ENCODE measurements around the gene MAML2.

MAML2 gene

GRCh38 chr11:96036863-96037262 lies 306.1 kb downstream of the MAML2 start:
- Mint-ChIP-seq H3K4me1 (ENCODE audit: low read depth) (peaks cover 53% of the 10 kb centered on the region), H3K27ac (no peak overlapping the region), H3K36me3 (ENCODE audit: low read depth) (peaks cover 61% of the 10 kb centered on the region), H3K9me3 (no peaks in the 10 kb centered on the region), H3K4me3 (no peak overlapping the region), H3K27me3 (no peaks in the 10 kb centered on the region)
- DNase-seq, result no peak

DNA sequence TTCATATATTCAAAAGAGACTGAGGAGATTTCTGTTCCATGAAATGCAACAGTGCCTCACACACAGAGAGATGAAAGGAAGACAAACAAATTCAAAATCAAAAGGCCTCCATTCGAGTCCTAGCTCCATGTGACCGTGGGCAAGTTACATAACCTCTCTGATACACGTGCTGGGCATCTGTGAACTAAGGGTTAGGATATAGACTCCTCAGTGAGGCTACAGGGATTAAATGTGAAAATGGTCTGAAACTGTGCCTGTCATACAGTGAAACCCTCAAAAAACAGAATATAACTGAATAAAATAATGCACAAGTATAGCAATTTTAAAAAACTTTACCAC lies 307.3 kb downstream of the MAML2 start:
- no peak overlapping the region for H3K4me3 Mint-ChIP-seq
- H3K9me3 Mint-ChIP-seq, result no peaks in the 10 kb centered on the region
- no peak overlapping the region for H3K27ac Mint-ChIP-seq
- no peaks in the 10 kb centered on the region for H3K27me3 Mint-ChIP-seq
- H3K36me3 Mint-ChIP-seq (ENCODE audit: low read depth), result peaks cover 56% of the 10 kb centered on the region
- H3K4me1 Mint-ChIP-seq (ENCODE audit: low read depth), result peaks cover 50% of the 10 kb centered on the region
- DNase-seq, result no peak

DNA sequence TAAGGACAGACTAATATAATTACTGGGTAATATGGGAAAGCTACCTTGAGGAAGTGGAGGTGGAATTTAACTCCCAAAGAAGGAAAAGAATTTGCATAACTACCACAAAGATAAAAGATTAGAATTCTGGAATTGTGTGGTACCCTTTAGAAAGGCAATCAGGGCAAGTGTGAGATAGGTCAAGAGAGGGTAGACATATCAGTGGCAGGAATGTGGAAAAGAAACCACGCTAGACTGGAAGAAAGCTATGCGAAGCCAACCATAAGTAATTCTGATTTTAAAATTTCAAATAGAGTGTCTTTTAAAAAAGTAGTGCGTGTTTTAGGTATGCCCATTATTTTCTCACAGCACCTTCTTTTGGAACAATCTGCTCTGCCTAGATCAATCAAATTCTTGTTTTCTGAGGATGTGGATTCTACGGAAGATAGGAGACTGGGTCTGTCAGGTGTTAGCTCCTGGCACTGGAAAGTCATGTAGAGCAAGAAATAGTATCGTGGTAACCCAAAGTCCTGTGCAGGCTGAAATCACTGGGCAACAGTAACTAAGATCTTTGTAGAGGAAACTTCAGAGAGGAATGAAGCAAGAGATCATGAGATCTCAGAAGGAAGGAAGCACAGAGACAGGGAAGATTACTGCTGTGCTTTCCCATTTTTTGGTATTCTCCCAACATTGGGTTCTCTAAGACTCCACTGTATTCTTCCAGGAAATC lies 307.8 kb downstream of the MAML2 start:
- no peak overlapping the region for H3K4me3 Mint-ChIP-seq
- no peaks in the 10 kb centered on the region for H3K27me3 Mint-ChIP-seq
- peaks cover 54% of the 10 kb centered on the region for H3K4me1 Mint-ChIP-seq (ENCODE audit: low read depth)
- H3K9me3 Mint-ChIP-seq, result no peaks in the 10 kb centered on the region
- no peak for DNase-seq
- no peak overlapping the region for H3K27ac Mint-ChIP-seq
- peaks cover 59% of the 10 kb centered on the region for H3K36me3 Mint-ChIP-seq (ENCODE audit: low read depth)

- Mint-ChIP-seq H3K27ac (no peak overlapping the region), H3K27me3 (no peaks in the 10 kb centered on the region), H3K36me3 (ENCODE audit: low read depth) (peaks cover 69% of the 10 kb centered on the region), H3K4me1 (ENCODE audit: low read depth) (peaks cover 65% of the 10 kb centered on the region), H3K4me3 (no peak overlapping the region), H3K9me3 (no peaks in the 10 kb centered on the region)
- DNase-seq, result no peak
Measured at GRCh38 chr11:96033599-96033998, 309.4 kb downstream of the MAML2 start.

GRCh38 chr11:96033095-96033494 lies 309.9 kb downstream of the MAML2 start:
- Mint-ChIP-seq H3K36me3 (ENCODE audit: low read depth) (peaks cover 69% of the 10 kb centered on the region), H3K4me1 (ENCODE audit: low read depth) (peaks cover 65% of the 10 kb centered on the region), H3K4me3 (no peak overlapping the region), H3K27ac (no peak overlapping the region), H3K9me3 (no peaks in the 10 kb centered on the region), H3K27me3 (no peaks in the 10 kb centered on the region)
- no peak for DNase-seq

DNA sequence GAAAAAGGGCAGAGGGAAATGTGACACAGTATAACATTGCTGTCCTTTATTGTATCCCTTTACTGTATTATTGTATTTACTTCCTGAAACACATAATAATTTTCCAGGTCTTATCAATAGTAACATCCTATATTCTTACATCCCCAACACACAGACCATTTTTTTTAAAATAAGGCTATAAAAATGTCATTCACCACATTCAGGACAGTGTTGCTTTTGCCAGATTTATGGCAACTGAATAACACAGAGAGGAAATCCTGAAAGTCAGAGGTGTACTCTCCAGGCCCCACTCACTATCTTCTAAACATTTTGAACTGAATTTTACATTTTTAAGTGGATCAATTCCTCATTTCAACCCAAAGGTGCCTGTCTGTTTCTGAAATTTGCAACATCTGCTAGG lies 314.2 kb downstream of the MAML2 start:
- Mint-ChIP-seq H3K4me1 (ENCODE audit: low read depth) (peaks cover 66% of the 10 kb centered on the region), H3K27me3 (no peaks in the 10 kb centered on the region), H3K9me3 (no peaks in the 10 kb centered on the region), H3K27ac (no peak overlapping the region), H3K36me3 (ENCODE audit: low read depth) (peaks cover 44% of the 10 kb centered on the region), H3K4me3 (no peak overlapping the region)
- no peak for DNase-seq

- Mint-ChIP-seq H3K36me3 (ENCODE audit: low read depth) (peaks cover 41% of the 10 kb centered on the region), H3K9me3 (no peaks in the 10 kb centered on the region), H3K4me3 (no peak overlapping the region), H3K27ac (no peak overlapping the region), H3K27me3 (no peaks in the 10 kb centered on the region), H3K4me1 (ENCODE audit: low read depth) (peaks cover 71% of the 10 kb centered on the region)
- no peak for DNase-seq
Measured at GRCh38 chr11:96027021-96027420, 316.0 kb downstream of the MAML2 start.

DNA sequence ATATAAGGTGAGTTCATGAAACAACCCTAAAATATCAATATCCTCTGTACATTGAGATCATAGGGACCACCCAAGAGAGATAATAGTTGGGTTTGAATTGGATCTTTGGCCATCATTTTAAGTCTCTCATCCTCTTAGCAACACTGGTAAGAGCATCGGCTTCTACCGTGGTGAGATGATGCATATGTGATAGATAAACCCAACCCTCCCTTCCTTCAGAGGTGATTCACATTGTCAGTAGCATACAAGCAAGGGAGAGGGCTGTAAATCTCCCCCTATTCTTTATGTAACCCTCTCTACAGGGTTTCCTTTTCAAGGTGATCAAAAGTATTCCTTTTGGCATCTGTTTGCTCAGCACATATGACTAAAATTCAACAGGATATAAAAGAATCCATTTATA lies 316.7 kb downstream of the MAML2 start:
- Mint-ChIP-seq H3K9me3 (no peaks in the 10 kb centered on the region), H3K4me1 (ENCODE audit: low read depth) (peaks cover 72% of the 10 kb centered on the region), H3K27ac (no peak overlapping the region), H3K4me3 (no peak overlapping the region), H3K27me3 (no peaks in the 10 kb centered on the region), H3K36me3 (ENCODE audit: low read depth) (peaks cover 41% of the 10 kb centered on the region)
- no peak for DNase-seq

DNA sequence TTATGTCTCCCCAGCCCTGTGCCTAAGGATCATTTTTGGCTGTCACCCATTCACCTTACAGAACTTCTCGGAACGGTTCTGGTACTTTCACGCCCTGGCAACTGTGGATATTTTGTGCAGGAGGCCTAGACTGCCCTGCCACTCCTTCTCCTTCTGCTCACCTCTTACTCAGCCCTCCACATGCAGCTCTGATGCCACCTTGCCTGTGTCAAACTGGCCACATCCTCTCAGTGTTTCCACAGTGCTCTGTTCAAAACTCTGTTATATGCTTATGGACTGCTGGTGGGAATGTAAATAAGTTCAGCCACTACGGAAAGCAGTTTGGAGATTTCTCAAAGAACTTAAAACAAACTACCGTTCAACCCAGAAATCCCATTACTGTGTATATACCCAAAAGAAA lies 318.3 kb downstream of the MAML2 start:
- Mint-ChIP-seq H3K9me3 (no peaks in the 10 kb centered on the region), H3K4me1 (ENCODE audit: low read depth) (peaks cover 78% of the 10 kb centered on the region), H3K27me3 (no peaks in the 10 kb centered on the region), H3K27ac (peak overlapping the region; percentile 13), H3K4me3 (no peak overlapping the region), H3K36me3 (ENCODE audit: low read depth) (peaks cover 38% of the 10 kb centered on the region)
- no peak for DNase-seq

GRCh38 chr11:96023275-96023674 lies 319.7 kb downstream of the MAML2 start:
- no peaks in the 10 kb centered on the region for H3K9me3 Mint-ChIP-seq
- peak overlapping the region; percentile 73 for H3K27ac Mint-ChIP-seq
- no peak overlapping the region for H3K4me3 Mint-ChIP-seq
- no peak for DNase-seq
- H3K27me3 Mint-ChIP-seq, result no peaks in the 10 kb centered on the region
- peaks cover 28% of the 10 kb centered on the region for H3K36me3 Mint-ChIP-seq (ENCODE audit: low read depth)
- H3K4me1 Mint-ChIP-seq (ENCODE audit: low read depth), result peaks cover 70% of the 10 kb centered on the region

DNA sequence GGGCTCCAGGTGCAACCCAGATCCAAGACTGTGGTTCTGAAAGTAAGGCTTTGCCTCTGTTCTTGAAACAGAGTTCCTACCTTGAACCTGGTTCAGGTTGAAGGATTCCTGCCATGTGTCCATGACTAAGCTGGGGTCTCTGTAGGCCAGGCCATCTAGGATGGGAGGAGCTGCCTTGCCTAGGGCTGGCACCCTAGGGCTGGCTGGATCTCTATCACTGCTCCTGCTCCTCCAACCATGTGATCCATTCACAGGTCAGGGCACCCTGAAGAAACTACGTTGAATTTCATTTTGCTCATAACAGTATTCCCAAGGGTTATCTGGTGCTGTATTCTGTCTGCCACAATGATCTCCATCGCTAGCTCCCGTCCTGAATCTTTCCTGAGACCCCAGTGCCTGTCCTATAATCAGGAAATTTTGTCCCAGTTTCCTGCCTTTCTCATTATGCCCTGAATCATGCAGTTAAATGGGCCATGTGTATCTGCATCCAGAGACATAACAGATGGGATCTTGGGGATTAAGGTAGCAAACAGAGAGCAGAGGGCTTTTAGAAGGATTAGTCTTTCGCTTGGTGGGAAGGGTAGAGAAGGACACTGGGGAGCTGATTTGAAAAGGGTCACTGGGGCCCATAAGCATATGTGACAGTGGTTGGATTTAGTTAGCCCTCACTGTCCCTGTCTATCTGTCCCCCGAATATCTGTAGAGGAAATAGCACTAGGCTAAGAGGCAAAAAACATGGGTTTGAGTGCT lies 320.9 kb downstream of the MAML2 start:
- H3K4me3 Mint-ChIP-seq, result no peak overlapping the region
- H3K9me3 Mint-ChIP-seq, result no peaks in the 10 kb centered on the region
- peak overlapping the region; percentile 56 for H3K27ac Mint-ChIP-seq
- DNase-seq, result no peak
- H3K27me3 Mint-ChIP-seq, result no peaks in the 10 kb centered on the region
- peaks cover 63% of the 10 kb centered on the region for H3K4me1 Mint-ChIP-seq (ENCODE audit: low read depth)
- H3K36me3 Mint-ChIP-seq (ENCODE audit: low read depth), result peaks cover 21% of the 10 kb centered on the region

DNA sequence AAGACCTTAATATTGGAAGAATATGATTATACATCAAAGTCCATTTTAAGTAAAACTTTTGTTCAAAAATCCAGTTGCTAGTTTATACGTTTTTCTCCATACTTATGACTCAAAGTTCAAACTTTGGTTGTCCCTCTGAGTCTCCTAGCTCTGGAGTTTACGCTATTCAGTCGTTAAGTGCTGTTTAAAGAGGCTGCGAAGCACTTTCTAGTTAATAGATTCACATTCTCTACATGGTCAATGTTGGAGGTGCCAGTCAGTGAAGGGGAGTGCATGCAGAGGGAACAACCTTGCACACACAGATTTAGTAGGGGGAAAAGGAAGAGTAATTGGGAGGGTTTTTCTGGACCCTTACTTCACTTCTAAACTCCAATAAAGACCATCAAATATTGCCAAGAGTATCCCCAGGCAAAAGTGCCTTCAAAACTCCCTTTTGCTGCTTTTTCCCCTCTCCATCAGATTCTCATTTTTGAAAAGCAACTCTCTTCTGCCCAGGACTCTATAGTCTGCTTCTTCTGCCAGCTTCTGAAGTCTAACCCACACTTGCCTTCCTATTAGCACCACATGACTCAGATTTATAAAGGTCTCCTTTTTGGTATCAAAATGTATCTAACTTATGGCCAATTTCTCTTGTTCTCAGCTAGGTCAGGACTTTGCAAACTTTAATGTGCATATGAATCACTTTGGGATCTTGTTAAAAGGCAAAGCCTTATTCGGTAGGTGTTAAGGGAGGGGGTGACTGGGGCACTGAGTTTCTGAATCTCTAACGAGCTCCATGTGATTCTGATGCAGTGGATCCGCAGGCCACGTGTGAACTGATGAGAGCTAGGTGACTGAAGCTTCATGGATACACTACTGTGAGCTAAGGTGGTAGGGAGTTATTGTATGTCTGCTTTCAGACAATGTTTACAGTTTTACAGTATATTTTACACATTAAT lies 322.9 kb downstream of the MAML2 start:
- peaks cover 21% of the 10 kb centered on the region for H3K36me3 Mint-ChIP-seq (ENCODE audit: low read depth)
- H3K4me3 Mint-ChIP-seq, result no peak overlapping the region
- H3K4me1 Mint-ChIP-seq (ENCODE audit: low read depth), result peaks cover 67% of the 10 kb centered on the region
- peak overlapping the region; percentile 50 for H3K27ac Mint-ChIP-seq
- no peaks in the 10 kb centered on the region for H3K9me3 Mint-ChIP-seq
- no peaks in the 10 kb centered on the region for H3K27me3 Mint-ChIP-seq
- no peak for DNase-seq

DNA sequence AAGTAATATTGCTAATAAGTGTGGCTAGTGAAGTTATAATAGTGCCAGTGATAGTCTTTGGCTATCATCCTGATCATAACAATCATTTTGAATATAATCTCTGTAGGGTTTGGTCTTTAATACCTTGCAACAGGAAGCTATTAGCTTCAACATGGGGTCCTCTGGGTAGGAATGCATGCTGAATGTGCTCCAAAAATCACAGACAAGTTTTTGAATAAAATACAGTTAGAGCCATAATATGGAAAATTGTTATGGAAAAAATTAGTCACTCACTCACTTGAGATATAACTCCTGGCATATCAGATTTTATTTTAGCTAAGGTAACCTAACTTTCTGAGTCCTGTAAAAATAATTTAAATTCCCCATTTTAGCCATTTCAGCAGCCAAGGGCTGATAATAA lies 323.7 kb downstream of the MAML2 start:
- Mint-ChIP-seq H3K4me1 (ENCODE audit: low read depth) (peaks cover 67% of the 10 kb centered on the region), H3K4me3 (no peak overlapping the region), H3K36me3 (ENCODE audit: low read depth) (peaks cover 21% of the 10 kb centered on the region), H3K27me3 (no peaks in the 10 kb centered on the region), H3K9me3 (no peaks in the 10 kb centered on the region), H3K27ac (peak overlapping the region; percentile 41)
- no peak for DNase-seq

GRCh38 chr11:96017856-96018255 lies 325.1 kb downstream of the MAML2 start:
- peaks cover 68% of the 10 kb centered on the region for H3K4me1 Mint-ChIP-seq (ENCODE audit: low read depth)
- no peaks in the 10 kb centered on the region for H3K27me3 Mint-ChIP-seq
- no peak overlapping the region for H3K27ac Mint-ChIP-seq

More at GRCh38 chr11:96017856-96018255, 325.1 kb downstream of the MAML2 start:
- Mint-ChIP-seq H3K36me3 (ENCODE audit: low read depth) (peaks cover 15% of the 10 kb centered on the region), H3K4me3 (no peak overlapping the region), H3K9me3 (no peaks in the 10 kb centered on the region)
- no peak for DNase-seq
